Gastroesophageal sphincter (tissue), 3 donors: ENCODE data around the gene PPP3CA.

ENCODE experiments used
- CTCF ChIP-seq, 4 experiments: fragments of 200-600 bp in 2 of 4; fragments of 450-650 bp in 2 of 4; sonication (generic) in 1 of 4; IDR thresholded peaks; one replicate each; pipeline ENCODE4 v1.5.1; 2017 to 2019; ENCODE audit warnings: antibody characterized with exemption in 4 of 4, mild to moderate bottlenecking in 2 of 4, moderate library complexity in 2 of 4
- EP300 ChIP-seq: sonication (generic); formaldehyde crosslinking; IDR thresholded peaks from one replicate; pipeline ENCODE4 v1.6.1; 2017; ENCODE audit warnings: antibody characterized with exemption, mild to moderate bottlenecking
- POLR2A ChIP-seq, 2 donors: fragments of 450-650 bp; IDR thresholded peaks; one replicate each; pipeline ENCODE4 v1.6.1; 2017; ENCODE audit warnings: antibody characterized with exemption in 2 of 2, mild to moderate bottlenecking in 2 of 2, moderate library complexity in 1 of 2
- POLR2AphosphoS5 ChIP-seq: sonication (generic); formaldehyde crosslinking; IDR thresholded peaks from one replicate; pipeline ENCODE4 v1.6.1; 2017; ENCODE audit warnings: antibody characterized with exemption

GRCh38 chr4:101393256-101393655 lies 45.9 kb upstream of the PPP3CA start:
- TF ChIP-seq POLR2A (IDR thresholded peaks at IDR 0.05) (no peak), EP300 (no peak), CTCF (IDR thresholded peaks at IDR 0.05) (no peak), POLR2AphosphoS5 (no peak)
